ENCODE results near the gene TADA1. TPM values are rescaled to one million over a fixed set of nuclear protein-coding genes. Genes with fewer than 3 reads are reported as not detected.

The TADA1 gene
- total and polyA plus RNA-seq, 2 experiments from 2014 or later: 21.8 to 22.0 TPM

DNA sequence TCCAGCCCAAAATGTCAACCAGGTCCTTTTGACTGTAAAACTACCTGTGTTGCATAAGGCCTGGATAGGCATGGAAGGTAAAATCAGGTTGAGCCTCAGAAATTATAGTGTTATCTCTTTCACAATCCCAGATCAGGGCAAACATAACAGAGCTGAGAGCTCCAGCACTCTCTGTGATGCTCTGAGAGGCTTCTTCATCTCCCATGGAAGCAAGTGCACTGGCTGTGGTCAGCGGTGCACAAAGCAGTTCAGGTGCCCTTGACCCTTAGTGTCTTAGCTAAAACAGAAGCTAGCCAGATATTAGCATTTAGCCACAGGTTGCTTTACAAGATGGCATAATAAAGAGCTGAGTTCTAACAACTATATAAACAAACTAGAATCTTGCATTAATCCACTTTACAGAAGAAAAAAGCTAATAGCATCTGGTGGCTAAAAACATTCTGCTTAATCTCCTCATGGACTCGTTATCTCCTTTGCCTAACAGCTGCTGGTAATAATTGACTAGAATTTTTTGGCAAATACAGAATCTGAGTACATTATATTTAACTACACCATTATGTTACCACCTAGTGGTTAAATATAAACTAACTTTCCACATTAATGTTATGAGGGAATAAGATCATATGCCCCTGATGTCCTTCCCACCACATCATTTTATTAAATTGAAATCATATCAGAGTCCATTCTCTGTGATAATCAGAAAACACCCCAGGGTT, 62.4 kb downstream of the TADA1 start:
- Histone ChIP-seq H4K20me1 (replicated peaks; ENCODE audit: insufficient read depth) (no peaks in the 10 kb centered on the region), H3K4me1 (ENCODE audit: insufficient read depth) (no peaks in the 10 kb centered on the region), H3K79me2 (replicated peaks; ENCODE audit: insufficient read depth) (no peaks in the 10 kb centered on the region), H3K9me2 (ENCODE audit: insufficient read depth) (no peaks in the 10 kb centered on the region), H3K27ac (ENCODE audit: low read depth) (no peak overlapping the region), H3K4me2 (no peak overlapping the region), H3K4me3 (no peak overlapping the region), H3F3A (replicated peaks; ENCODE audit: low read depth) (no peaks in the 10 kb centered on the region), H2AFZ (no peak overlapping the region), H3K27me3 (ENCODE audit: insufficient read depth) (no peaks in the 10 kb centered on the region), H3K36me3 (ENCODE audit: insufficient read depth) (no peaks in the 10 kb centered on the region)
- Mint-ChIP-seq H3K27ac (no peak overlapping the region), H3K4me1 (peaks cover 3% of the 10 kb centered on the region; the same call in 2 of the 3 replicates), H3K4me3 (no peak overlapping the region), H3K27me3 (ENCODE audit: insufficient read depth, low read depth, poor library complexity) (no peaks in the 10 kb centered on the region), H3K9me3 (peaks cover 15% of the 10 kb centered on the region), H3K36me3 (ENCODE audit: low read depth) (no peaks in the 10 kb centered on the region)
- TF ChIP-seq EZH2 (IDR thresholded peaks at IDR 0.05; ENCODE audit: low read depth, unreplicated experiment) (no peak), POLR2AphosphoS5 (IDR thresholded peaks at IDR 0.05; ENCODE audit: low read depth) (no peak), CTCF (conservative IDR thresholded peaks at IDR 0.05; ENCODE audit: low read depth in 2 of 2) (no peak), STAT1 (IDR thresholded peaks at IDR 0.05; ENCODE audit: unreplicated experiment) (no peak), ZNF114 (CRISPR knock-in tag; IDR thresholded peaks at IDR 0.05) (no peak), REST (IDR thresholded peaks at IDR 0.05; ENCODE audit: unreplicated experiment) (no peak), NANOG (IDR thresholded peaks at IDR 0.05; ENCODE audit: borderline replicate concordance) (no peak), ZNF331 (CRISPR knock-in tag; IDR thresholded peaks at IDR 0.05; ENCODE audit: low read depth) (no peak), ZNF462 (CRISPR knock-in tag; IDR thresholded peaks at IDR 0.05) (no peak), EZH2phosphoT487 (IDR thresholded peaks at IDR 0.05; ENCODE audit: unreplicated experiment) (no peak), JUNB (IDR thresholded peaks at IDR 0.05; ENCODE audit: unreplicated experiment) (no peak), CREB1 (CRISPR knock-in tag; IDR thresholded peaks at IDR 0.05; ENCODE audit: low read depth) (no peak)
- TF ChIP-seq, protein P1, sequence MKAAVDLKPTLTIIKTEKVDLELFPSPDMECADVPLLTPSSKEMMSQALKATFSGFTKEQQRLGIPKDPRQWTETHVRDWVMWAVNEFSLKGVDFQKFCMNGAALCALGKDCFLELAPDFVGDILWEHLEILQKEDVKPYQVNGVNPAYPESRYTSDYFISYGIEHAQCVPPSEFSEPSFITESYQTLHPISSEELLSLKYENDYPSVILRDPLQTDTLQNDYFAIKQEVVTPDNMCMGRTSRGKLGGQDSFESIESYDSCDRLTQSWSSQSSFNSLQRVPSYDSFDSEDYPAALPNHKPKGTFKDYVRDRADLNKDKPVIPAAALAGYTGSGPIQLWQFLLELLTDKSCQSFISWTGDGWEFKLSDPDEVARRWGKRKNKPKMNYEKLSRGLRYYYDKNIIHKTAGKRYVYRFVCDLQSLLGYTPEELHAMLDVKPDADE (IDR thresholded peaks at IDR 0.05): no peak
- DNase-seq (ENCODE audit: low spot score): no peak
- no peak for ATAC-seq
